Duodenal mucosa (tissue), 2 donors: ENCODE results near the gene PPP1R3A.

ENCODE experiments used
- H3K27ac ChIP-seq: one replicate; pipeline ENCODE4 v1.7.0; 2013; ENCODE audit warnings: low read depth, low read length
- H3K27me3 ChIP-seq, 2 donors: one replicate each; pipeline ENCODE4 v1.7.0; 2013; ENCODE audit warnings: low read length in 2 of 2, control low read depth in 1 of 2; ENCODE audit not compliant: insufficient read depth in 2 of 2, control insufficient read depth in 1 of 2
- H3K36me3 ChIP-seq, 2 donors: one replicate each; pipeline ENCODE4 v1.7.0; 2013; ENCODE audit warnings: low read length in 2 of 2, control low read depth in 1 of 2; ENCODE audit not compliant: insufficient read depth in 2 of 2, control insufficient read depth in 1 of 2
- H3K4me1 ChIP-seq, 2 donors: one replicate each; pipeline ENCODE4 v1.7.0; 2013; ENCODE audit warnings: low read length in 2 of 2, control low read depth in 1 of 2; ENCODE audit not compliant: insufficient read depth in 2 of 2, control insufficient read depth in 1 of 2
- H3K4me3 ChIP-seq, 2 donors: one replicate each; pipeline ENCODE4 v1.7.0; 2013; ENCODE audit warnings: low read length in 2 of 2, low read depth in 1 of 2
- H3K9ac ChIP-seq, 2 donors: one replicate each; pipeline ENCODE4 v1.7.0; 2013; ENCODE audit warnings: low read length in 2 of 2, low read depth in 1 of 2
- H3K9me3 ChIP-seq, 2 donors: one replicate each; pipeline ENCODE4 v1.7.0; 2013; ENCODE audit warnings: low read length in 2 of 2, control low read depth in 1 of 2; ENCODE audit not compliant: control insufficient read depth in 1 of 2

The PPP1R3A gene

DNA sequence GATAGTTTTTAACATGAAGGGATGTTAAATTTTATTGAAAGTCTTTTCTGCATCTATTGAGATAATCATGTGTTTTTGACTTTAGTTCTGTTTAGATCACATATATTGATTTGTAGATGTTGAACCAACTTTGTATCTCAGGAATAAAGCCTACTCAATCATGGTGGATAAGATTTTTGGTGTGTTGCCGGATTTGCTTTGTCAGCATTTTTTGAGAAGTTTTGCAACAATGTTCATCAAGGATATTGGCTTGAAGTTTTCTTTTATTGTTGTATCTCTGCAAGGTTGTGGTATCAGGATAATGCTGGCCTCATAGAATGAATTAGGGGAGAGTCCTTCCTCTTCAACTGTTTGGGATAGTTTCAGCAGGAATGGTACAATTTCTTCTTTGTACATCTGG, 9.3 kb upstream of the PPP1R3A start:
- Histone ChIP-seq H3K27me3 (no peaks in the 10 kb centered on the region), H3K27ac (no peak overlapping the region), H3K36me3 (no peaks in the 10 kb centered on the region), H3K9ac (no peak overlapping the region), H3K4me3 (no peak overlapping the region), H3K4me1 (no peaks in the 10 kb centered on the region), H3K9me3 (no peaks in the 10 kb centered on the region)

DNA sequence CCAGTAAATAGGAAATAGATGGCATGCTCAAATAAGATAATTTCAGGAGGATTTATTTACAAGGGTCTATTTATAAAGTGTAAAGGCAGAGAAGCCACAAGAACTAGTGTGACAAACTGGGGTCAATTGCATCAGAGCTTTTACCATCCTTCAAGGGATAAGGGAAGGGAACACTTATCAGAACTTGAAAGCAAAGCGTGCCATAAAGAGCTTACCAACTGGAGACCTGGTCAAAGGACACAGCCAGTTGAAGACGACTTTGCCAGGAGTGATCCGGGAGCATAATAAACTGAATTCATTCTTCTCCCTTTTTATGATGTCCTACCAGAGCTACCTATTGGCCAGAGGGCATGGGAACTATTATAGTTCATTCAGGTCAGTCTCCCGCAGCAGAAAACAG, 3.2 kb upstream of the PPP1R3A start:
- Histone ChIP-seq H3K9ac (no peak overlapping the region), H3K4me1 (no peaks in the 10 kb centered on the region), H3K9me3 (no peaks in the 10 kb centered on the region), H3K27me3 (no peaks in the 10 kb centered on the region), H3K4me3 (no peak overlapping the region), H3K36me3 (no peaks in the 10 kb centered on the region), H3K27ac (no peak overlapping the region)

DNA sequence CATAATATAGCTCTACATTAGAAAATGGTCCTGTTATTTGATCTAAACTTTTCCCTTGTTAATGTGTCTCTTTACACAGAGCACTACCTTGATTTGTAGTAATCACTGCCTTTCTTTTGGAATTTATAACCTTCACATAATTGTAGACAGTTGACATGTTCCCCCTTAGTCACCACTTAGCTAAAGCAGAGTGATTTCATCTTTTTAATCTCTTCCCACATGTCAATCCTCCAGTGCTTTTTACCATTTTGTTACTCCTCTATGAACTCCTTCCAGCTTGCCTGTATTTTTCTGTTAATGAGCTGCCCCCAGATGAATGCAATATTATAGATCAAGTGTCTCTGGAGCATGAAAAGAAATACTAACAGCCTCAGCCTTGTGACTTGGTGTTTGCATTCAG, 2.6 kb upstream of the PPP1R3A start:
- Histone ChIP-seq H3K9ac (no peak overlapping the region), H3K36me3 (no peaks in the 10 kb centered on the region), H3K4me1 (no peaks in the 10 kb centered on the region), H3K4me3 (no peak overlapping the region), H3K27me3 (no peaks in the 10 kb centered on the region), H3K27ac (no peak overlapping the region), H3K9me3 (no peaks in the 10 kb centered on the region)

- Histone ChIP-seq H3K4me3 (no peak overlapping the region), H3K9me3 (no peaks in the 10 kb centered on the region), H3K36me3 (no peaks in the 10 kb centered on the region), H3K9ac (no peak overlapping the region), H3K4me1 (no peaks in the 10 kb centered on the region), H3K27me3 (no peaks in the 10 kb centered on the region), H3K27ac (no peak overlapping the region)
Observed at GRCh38 chr7:113917840-113918239, 969 bp downstream of the PPP1R3A start.

- no peaks in the 10 kb centered on the region for H3K27me3 ChIP-seq
- H3K9me3 ChIP-seq = no peaks in the 10 kb centered on the region
- H3K4me3 ChIP-seq = no peak overlapping the region
- no peaks in the 10 kb centered on the region for H3K36me3 ChIP-seq
- H3K9ac ChIP-seq = no peak overlapping the region
- H3K4me1 ChIP-seq = no peaks in the 10 kb centered on the region
- H3K27ac ChIP-seq = no peak overlapping the region
Observed at GRCh38 chr7:113915956-113916355, 2.9 kb downstream of the PPP1R3A start.

- H3K27ac ChIP-seq = no peak overlapping the region
Observed at GRCh38 chr7:113912876-113913275, 5.9 kb downstream of the PPP1R3A start.

DNA sequence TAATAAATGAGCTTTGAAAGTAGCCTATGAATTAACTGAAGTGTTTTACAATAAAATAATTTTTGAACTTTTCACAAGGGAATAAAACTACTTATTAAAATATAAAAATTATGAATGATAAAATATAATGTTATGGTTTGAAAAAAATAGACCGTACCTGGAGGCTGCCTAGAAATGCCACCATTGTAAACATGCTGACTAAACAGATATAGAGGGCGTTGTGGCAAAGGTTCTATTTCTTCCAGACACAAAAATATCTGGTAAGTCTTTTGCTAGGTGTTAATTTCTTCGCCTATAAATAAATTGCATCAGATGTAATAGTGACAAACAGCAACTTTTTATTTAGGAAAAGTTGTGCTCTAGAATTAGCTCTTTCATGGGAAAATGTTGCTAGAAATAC, 11.2 kb downstream of the PPP1R3A start:
- Histone ChIP-seq H3K4me3 (no peak overlapping the region), H3K27ac (no peak overlapping the region), H3K9ac (no peak overlapping the region), H3K9me3 (no peaks in the 10 kb centered on the region), H3K27me3 (no peaks in the 10 kb centered on the region), H3K4me1 (no peaks in the 10 kb centered on the region), H3K36me3 (no peaks in the 10 kb centered on the region)

More at GRCh38 chr7:113912876-113913275, 5.9 kb downstream of the PPP1R3A start:
- no peaks in the 10 kb centered on the region for H3K27me3 ChIP-seq
- H3K9me3 ChIP-seq = no peaks in the 10 kb centered on the region
- H3K4me1 ChIP-seq = no peaks in the 10 kb centered on the region
- no peaks in the 10 kb centered on the region for H3K36me3 ChIP-seq
- H3K4me3 ChIP-seq = no peak overlapping the region
- no peak overlapping the region for H3K9ac ChIP-seq

DNA sequence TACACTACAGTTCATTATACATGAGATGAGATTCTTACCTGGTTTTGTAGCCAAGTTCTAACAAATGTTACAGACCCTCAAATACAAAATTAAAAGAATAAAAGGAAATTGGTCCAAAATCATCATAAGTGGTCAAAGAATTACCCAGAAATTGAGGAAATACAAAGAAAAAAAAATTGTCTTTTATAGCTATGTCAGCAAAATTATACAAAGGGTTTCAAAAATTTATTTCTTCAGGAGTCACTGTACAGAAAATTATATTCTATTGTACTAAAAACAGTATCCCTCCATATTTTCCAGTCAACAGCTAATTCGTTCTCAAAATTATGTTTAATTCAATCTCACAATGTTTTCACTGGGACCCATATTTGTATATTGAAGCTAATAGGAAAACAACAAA, 14.3 kb downstream of the PPP1R3A start:
- no peaks in the 10 kb centered on the region for H3K4me1 ChIP-seq
- H3K27ac ChIP-seq = no peak overlapping the region
- H3K4me3 ChIP-seq = no peak overlapping the region
- H3K9ac ChIP-seq = no peak overlapping the region
- no peaks in the 10 kb centered on the region for H3K9me3 ChIP-seq
- no peaks in the 10 kb centered on the region for H3K36me3 ChIP-seq
- no peaks in the 10 kb centered on the region for H3K27me3 ChIP-seq

GRCh38 chr7:113892818-113893217, 26.0 kb downstream of the PPP1R3A start:
- H3K4me1 ChIP-seq = no peaks in the 10 kb centered on the region

GRCh38 chr7:113891828-113892227, 27.0 kb downstream of the PPP1R3A start:
- H3K27me3 ChIP-seq = no peaks in the 10 kb centered on the region
- no peak overlapping the region for H3K4me3 ChIP-seq
- no peak overlapping the region for H3K9ac ChIP-seq
- no peak overlapping the region for H3K27ac ChIP-seq
- no peaks in the 10 kb centered on the region for H3K36me3 ChIP-seq
- no peaks in the 10 kb centered on the region for H3K9me3 ChIP-seq
- no peaks in the 10 kb centered on the region for H3K4me1 ChIP-seq

More at GRCh38 chr7:113892818-113893217, 26.0 kb downstream of the PPP1R3A start:
- H3K27ac ChIP-seq = no peak overlapping the region
- no peaks in the 10 kb centered on the region for H3K9me3 ChIP-seq
- no peak overlapping the region for H3K9ac ChIP-seq
- H3K27me3 ChIP-seq = no peaks in the 10 kb centered on the region
- H3K36me3 ChIP-seq = no peaks in the 10 kb centered on the region
- H3K4me3 ChIP-seq = no peak overlapping the region

DNA sequence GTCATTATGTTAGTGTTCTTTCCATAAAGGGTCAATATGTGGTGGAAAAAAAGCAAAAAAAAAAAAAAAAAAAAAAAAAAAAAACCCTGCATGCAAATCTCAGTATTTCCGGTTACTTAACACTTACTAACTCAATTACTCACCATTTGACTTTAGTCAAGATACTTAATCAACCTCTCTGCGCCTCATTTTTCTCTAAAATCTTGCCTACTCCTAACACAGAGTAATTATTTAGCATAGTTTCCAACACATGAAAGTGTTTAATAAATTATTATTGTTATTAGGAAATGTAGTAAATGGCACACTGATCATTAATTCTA, 27.8 kb downstream of the PPP1R3A start:
- Histone ChIP-seq H3K27ac (no peak overlapping the region), H3K9ac (no peak overlapping the region)

More for the DNA sequence above, 27.8 kb downstream of the PPP1R3A start:
- Histone ChIP-seq H3K4me3 (no peak overlapping the region), H3K27me3 (no peaks in the 10 kb centered on the region), H3K9me3 (no peaks in the 10 kb centered on the region), H3K4me1 (no peaks in the 10 kb centered on the region), H3K36me3 (no peaks in the 10 kb centered on the region)
